ENCODE results near the gene PRPF38B. TPM values are rescaled to one million over a fixed set of nuclear protein-coding genes. Genes with fewer than 3 reads are reported as not detected.

PRPF38B gene
- total and polyA plus RNA-seq, 2 donors (not counting 1 experiment from before 2014, with no cell fraction given), result 17.8 to 28.8 TPM

GRCh38 chr1:108692724-108693655, 880 bp downstream of the PRPF38B start:
- Histone ChIP-seq H2AFZ (ENCODE audit: low read length) (peak overlapping the region; percentile 31), H3K4me3 (replicated peaks in 1 of 4; ENCODE audit: control extremely low read depth in 1 of 4, insufficient read depth in 1 of 4, low read depth in 3 of 4, low read length in 4 of 4) (peak overlapping the region; percentile 85 to 98 (median 93)), H3K27ac (ENCODE audit: insufficient read depth, low read length) (peak overlapping the region; percentile 96), H3K9ac (ENCODE audit: insufficient read depth, low read length) (peak overlapping the region; percentile 91), H3K9me3 (ENCODE audit: control insufficient read depth, insufficient read depth, low read depth, low read length) (no peaks in the 10 kb centered on the region), H4K20me1 (ENCODE audit: control insufficient read depth, extremely low read depth, insufficient read depth, low read length) (no peaks in the 10 kb centered on the region), H3K36me3 (ENCODE audit: control insufficient read depth, insufficient read depth, low read length) (peaks cover 7% of the 10 kb centered on the region), H3K79me2 (ENCODE audit: control insufficient read depth, insufficient read depth, low read length) (peaks cover 58% of the 10 kb centered on the region), H3K4me1 (ENCODE audit: control insufficient read depth, extremely low read depth, insufficient read depth, low read length) (no peaks in the 10 kb centered on the region), H3K4me2 (ENCODE audit: extremely low read depth, insufficient read depth, low read length) (peak overlapping the region; percentile 73), H3K27me3 (ENCODE audit: control insufficient read depth, insufficient read depth, low read length) (no peaks in the 10 kb centered on the region)
- DNase-seq (ENCODE audit: low read depth in 2 of 2), result peak; percentile 74 to 86
- TF ChIP-seq CTCF (conservative IDR thresholded peaks at IDR 0.05 in 1 of 2, IDR thresholded peaks at IDR 0.05 in 1 of 2; ENCODE audit: low read depth in 1 of 2, low read length in 2 of 2), result peak; percentile 18 to 35
- no peak for TF ChIP-seq EZH2 (IDR thresholded peaks at IDR 0.05; ENCODE audit: low read length, missing control alignments)

GRCh38 chr1:108695535-108695934, 3.4 kb downstream of the PRPF38B start:
- Histone ChIP-seq H4K20me1 (ENCODE audit: control insufficient read depth, extremely low read depth, insufficient read depth, low read length) (no peaks in the 10 kb centered on the region), H3K36me3 (ENCODE audit: control insufficient read depth, insufficient read depth, low read length) (peaks cover 22% of the 10 kb centered on the region)
- DNase-seq (ENCODE audit: low read depth in 2 of 2), result no peak

More at GRCh38 chr1:108695535-108695934, 3.4 kb downstream of the PRPF38B start:
- H3K4me2 ChIP-seq (ENCODE audit: extremely low read depth, insufficient read depth, low read length), result peak overlapping the region; percentile 73
- H3K27me3 ChIP-seq (ENCODE audit: control insufficient read depth, insufficient read depth, low read length), result no peaks in the 10 kb centered on the region
- H2AFZ ChIP-seq (ENCODE audit: low read length), result no peak overlapping the region
- H3K4me1 ChIP-seq (ENCODE audit: control insufficient read depth, extremely low read depth, insufficient read depth, low read length), result no peaks in the 10 kb centered on the region
- peak overlapping the region in 2 of 4 experiments; percentile 85 to 98 for H3K4me3 ChIP-seq (replicated peaks in 1 of 4; ENCODE audit: control extremely low read depth in 1 of 4, insufficient read depth in 1 of 4, low read depth in 3 of 4, low read length in 4 of 4)
- H3K79me2 ChIP-seq (ENCODE audit: control insufficient read depth, insufficient read depth, low read length), result peaks cover 60% of the 10 kb centered on the region
- TF ChIP-seq CTCF (conservative IDR thresholded peaks at IDR 0.05 in 1 of 2, IDR thresholded peaks at IDR 0.05 in 1 of 2; ENCODE audit: low read depth in 1 of 2, low read length in 2 of 2), result no peak
- no peak for TF ChIP-seq EZH2 (IDR thresholded peaks at IDR 0.05; ENCODE audit: low read length, missing control alignments)
- no peaks in the 10 kb centered on the region for H3K9me3 ChIP-seq (ENCODE audit: control insufficient read depth, insufficient read depth, low read depth, low read length)
- no peak overlapping the region for H3K27ac ChIP-seq (ENCODE audit: insufficient read depth, low read length)
- no peak overlapping the region for H3K9ac ChIP-seq (ENCODE audit: insufficient read depth, low read length)

Measured in fibroblast of lung (primary cell).